Lower lobe of right lung (tissue), 2 donors: Measurements from ENCODE around the gene TGIF2LX. TPM values are rescaled to one million over a fixed set of nuclear protein-coding genes. Genes with fewer than 3 reads are reported as not detected.
"Not testable (repeated sequence)": the region's sequence is repeated elsewhere in the genome, so short reads cannot be mapped to it uniquely, and the experiment has no call there.

ENCODE experiments used
- ATAC-seq, 2 donors: fragments of 200-7000 bp; cut with Tn5 transposase; one replicate each; pipeline ENCODE4 v1.9.1; 2020 to 2022; ENCODE audit warnings: mild to moderate bottlenecking in 2 of 2, moderate library complexity in 2 of 2
- DNase-seq: peaks from one replicate; pipeline ENCODE4 v3.0.0-alpha.2; 2020
- H3K27ac ChIP-seq: fragments of 200-600 bp; one replicate; pipeline ENCODE4 v1.8.0; 2022
- H3K27me3 ChIP-seq: fragments of 200-600 bp; one replicate; pipeline ENCODE4 v1.8.0; 2022; ENCODE audit warnings: low read depth
- H3K36me3 ChIP-seq: fragments of 200-600 bp; one replicate; pipeline ENCODE4 v1.8.0; 2022; ENCODE audit warnings: mild to moderate bottlenecking
- H3K4me1 ChIP-seq: fragments of 200-600 bp; one replicate; pipeline ENCODE4 v1.8.0; 2022
- H3K4me3 ChIP-seq: fragments of 200-600 bp; one replicate; pipeline ENCODE4 v1.8.0; 2022; ENCODE audit warnings: mild to moderate bottlenecking
- H3K9me3 ChIP-seq: fragments of 200-600 bp; one replicate; pipeline ENCODE4 v1.8.0; 2022
- intact Hi-C: fragments of 100-400 bp; cut with DNase I; formaldehyde crosslinking; loops from one replicate; pipeline ENCODE4 v1.11.0; 2022
- long read RNA-seq: library from polyadenylated mRNA; unstranded; transcript quantifications from one replicate; pipeline ENCODE4 v2.0.0, GENCODE V29; 2021
- total RNA-seq: library from RNA; stranded (reverse); fragmentation: NEBNext Ultra II Directional; extraction: Animal tissue kit (Norgen Biotek cat#: 25700); gene quantifications from one replicate; pipeline ENCODE4 v1.2.1, GENCODE V29; 2021
- donor health status: DM: no; HTN: yes; CAD: no; lungs with severe emphysema.

Gene TGIF2LX
- not detected for total RNA-seq
- long read RNA-seq = 0 reads

- ATAC-seq, DNase-seq, H3K4me1 ChIP-seq, H3K9me3 ChIP-seq, intact Hi-C loops, H3K27me3 ChIP-seq, H3K36me3 ChIP-seq, H3K27ac ChIP-seq, H3K4me3 ChIP-seq: not testable (repeated sequence)
Measured at GRCh38 chrX:89921665-89922064, at the start of gene TGIF2LX. Gene TGIF2LX (plus strand): TSS chrX:89921908. CDS start chrX:89922086, 178 bp downstream.

GRCh38 chrX:89922338-89922934 is 728 bp downstream of the TGIF2LX start:
- intact Hi-C loops, H3K27me3 ChIP-seq, H3K9me3 ChIP-seq, DNase-seq, H3K27ac ChIP-seq, H3K4me3 ChIP-seq, H3K4me1 ChIP-seq, H3K36me3 ChIP-seq, ATAC-seq: not testable (repeated sequence)

- DNase-seq, H3K36me3 ChIP-seq, H3K9me3 ChIP-seq, H3K4me3 ChIP-seq, intact Hi-C loops, H3K4me1 ChIP-seq, H3K27ac ChIP-seq, H3K27me3 ChIP-seq, ATAC-seq: not testable (repeated sequence)
Measured at GRCh38 chrX:89943077-89943476, 21.4 kb downstream of the TGIF2LX start.

- H3K4me3 ChIP-seq, H3K9me3 ChIP-seq, H3K27me3 ChIP-seq, ATAC-seq, H3K4me1 ChIP-seq, intact Hi-C loops, DNase-seq, H3K36me3 ChIP-seq, H3K27ac ChIP-seq: not testable (repeated sequence)
Measured at GRCh38 chrX:89965588-89965987, 43.9 kb downstream of the TGIF2LX start.
